ENCODE measurements around the gene EXOC1.

Gene EXOC1

GRCh38 chr4:55921093-55921492 is 67.6 kb downstream of the EXOC1 start:
- Histone ChIP-seq H3K36me3 (ENCODE audit: control insufficient read depth, insufficient read depth, low read length) (no peaks in the 10 kb centered on the region), H3K27me3 (replicated peaks; ENCODE audit: control insufficient read depth, insufficient read depth, low read length) (no peaks in the 10 kb centered on the region), H3K4me3 (replicated peaks; ENCODE audit: low read depth, low read length) (no peak overlapping the region)
- no peak for DNase-seq (ENCODE audit: extremely low read depth, insufficient read length)
- TF ChIP-seq CTCF (IDR thresholded peaks at IDR 0.05; ENCODE audit: insufficient read depth, low read length, poor library complexity, severe bottlenecking), result no peak

- no peak for DNase-seq (ENCODE audit: extremely low read depth, insufficient read length)
- TF ChIP-seq CTCF (IDR thresholded peaks at IDR 0.05; ENCODE audit: insufficient read depth, low read length, poor library complexity, severe bottlenecking), result no peak
- no peak overlapping the region for H3K4me3 ChIP-seq (replicated peaks; ENCODE audit: low read depth, low read length)
- H3K36me3 ChIP-seq (ENCODE audit: control insufficient read depth, insufficient read depth, low read length), result no peaks in the 10 kb centered on the region
- H3K27me3 ChIP-seq (replicated peaks; ENCODE audit: control insufficient read depth, insufficient read depth, low read length), result no peaks in the 10 kb centered on the region
Measured at GRCh38 chr4:55925241-55925640, 71.8 kb downstream of the EXOC1 start.

GRCh38 chr4:55926610-55927009 is 73.2 kb downstream of the EXOC1 start:
- no peaks in the 10 kb centered on the region for H3K36me3 ChIP-seq (ENCODE audit: control insufficient read depth, insufficient read depth, low read length)
- no peak for DNase-seq (ENCODE audit: extremely low read depth, insufficient read length)
- TF ChIP-seq CTCF (IDR thresholded peaks at IDR 0.05; ENCODE audit: insufficient read depth, low read length, poor library complexity, severe bottlenecking), result no peak
- H3K4me3 ChIP-seq (replicated peaks; ENCODE audit: low read depth, low read length), result no peak overlapping the region
- H3K27me3 ChIP-seq (replicated peaks; ENCODE audit: control insufficient read depth, insufficient read depth, low read length), result no peaks in the 10 kb centered on the region

- H3K36me3 ChIP-seq (ENCODE audit: control insufficient read depth, insufficient read depth, low read length), result no peaks in the 10 kb centered on the region
- DNase-seq (ENCODE audit: extremely low read depth, insufficient read length), result no peak
- no peak overlapping the region for H3K4me3 ChIP-seq (replicated peaks; ENCODE audit: low read depth, low read length)
- TF ChIP-seq CTCF (IDR thresholded peaks at IDR 0.05; ENCODE audit: insufficient read depth, low read length, poor library complexity, severe bottlenecking), result no peak
- no peaks in the 10 kb centered on the region for H3K27me3 ChIP-seq (replicated peaks; ENCODE audit: control insufficient read depth, insufficient read depth, low read length)
Measured at GRCh38 chr4:55927803-55928437, 74.5 kb downstream of the EXOC1 start.

- TF ChIP-seq CTCF (IDR thresholded peaks at IDR 0.05; ENCODE audit: insufficient read depth, low read length, poor library complexity, severe bottlenecking), result no peak
- no peak overlapping the region for H3K4me3 ChIP-seq (replicated peaks; ENCODE audit: low read depth, low read length)
- H3K36me3 ChIP-seq (ENCODE audit: control insufficient read depth, insufficient read depth, low read length), result no peaks in the 10 kb centered on the region
- DNase-seq (ENCODE audit: extremely low read depth, insufficient read length), result no peak
- H3K27me3 ChIP-seq (replicated peaks; ENCODE audit: control insufficient read depth, insufficient read depth, low read length), result no peaks in the 10 kb centered on the region
Measured at GRCh38 chr4:55928846-55929245, 75.4 kb downstream of the EXOC1 start.

- Histone ChIP-seq H3K4me3 (replicated peaks; ENCODE audit: low read depth, low read length) (no peak overlapping the region), H3K27me3 (replicated peaks; ENCODE audit: control insufficient read depth, insufficient read depth, low read length) (no peaks in the 10 kb centered on the region), H3K36me3 (ENCODE audit: control insufficient read depth, insufficient read depth, low read length) (no peaks in the 10 kb centered on the region)
- no peak for DNase-seq (ENCODE audit: extremely low read depth, insufficient read length)
- TF ChIP-seq CTCF (IDR thresholded peaks at IDR 0.05; ENCODE audit: insufficient read depth, low read length, poor library complexity, severe bottlenecking), result no peak
Measured at GRCh38 chr4:55931043-55931442, 77.6 kb downstream of the EXOC1 start.

Data from GM06990 (cell line).